ENCODE data around the gene HDAC4.

HDAC4 gene

DNA sequence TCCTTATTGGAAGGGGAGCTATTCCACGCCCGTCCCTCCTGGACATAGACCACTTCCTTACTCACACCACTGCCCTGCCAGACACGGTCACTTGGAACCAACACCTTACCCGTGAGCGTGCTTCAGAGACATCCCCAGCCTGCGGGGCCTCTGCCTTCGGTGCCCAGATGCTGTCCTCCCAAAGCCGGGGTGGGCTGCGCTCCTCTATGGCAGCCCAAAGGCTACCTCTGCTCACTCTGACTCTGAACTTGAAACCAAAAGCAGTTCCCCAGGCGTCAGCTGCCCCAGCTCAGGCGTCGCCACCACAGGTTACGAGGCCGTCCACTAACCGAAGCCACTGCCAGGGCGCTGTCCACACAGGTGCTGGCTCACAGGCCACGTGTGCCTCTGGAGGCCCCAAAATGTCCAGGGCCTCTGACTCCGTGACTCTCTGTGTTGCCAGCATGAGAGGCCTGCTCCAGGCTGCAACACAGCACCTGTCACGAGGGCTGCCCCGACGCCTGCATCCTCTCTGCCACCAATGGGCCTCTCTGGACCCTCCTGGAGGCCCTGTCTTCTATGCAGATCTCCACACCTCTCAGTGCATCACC lies 23.8 kb downstream of the HDAC4 start:
- in situ Hi-C loops (cut with MboI; ENCODE audit: low sequenced_read_pairs, unreplicated experiment), result no loop called here
- no peak for DNase-seq (ENCODE audit: low spot score)
- TF ChIP-seq, protein P1, sequence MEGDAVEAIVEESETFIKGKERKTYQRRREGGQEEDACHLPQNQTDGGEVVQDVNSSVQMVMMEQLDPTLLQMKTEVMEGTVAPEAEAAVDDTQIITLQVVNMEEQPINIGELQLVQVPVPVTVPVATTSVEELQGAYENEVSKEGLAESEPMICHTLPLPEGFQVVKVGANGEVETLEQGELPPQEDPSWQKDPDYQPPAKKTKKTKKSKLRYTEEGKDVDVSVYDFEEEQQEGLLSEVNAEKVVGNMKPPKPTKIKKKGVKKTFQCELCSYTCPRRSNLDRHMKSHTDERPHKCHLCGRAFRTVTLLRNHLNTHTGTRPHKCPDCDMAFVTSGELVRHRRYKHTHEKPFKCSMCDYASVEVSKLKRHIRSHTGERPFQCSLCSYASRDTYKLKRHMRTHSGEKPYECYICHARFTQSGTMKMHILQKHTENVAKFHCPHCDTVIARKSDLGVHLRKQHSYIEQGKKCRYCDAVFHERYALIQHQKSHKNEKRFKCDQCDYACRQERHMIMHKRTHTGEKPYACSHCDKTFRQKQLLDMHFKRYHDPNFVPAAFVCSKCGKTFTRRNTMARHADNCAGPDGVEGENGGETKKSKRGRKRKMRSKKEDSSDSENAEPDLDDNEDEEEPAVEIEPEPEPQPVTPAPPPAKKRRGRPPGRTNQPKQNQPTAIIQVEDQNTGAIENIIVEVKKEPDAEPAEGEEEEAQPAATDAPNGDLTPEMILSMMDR (IDR thresholded peaks at IDR 0.05; ENCODE audit: borderline replicate concordance, control extremely low read depth, extremely low read depth, insufficient read depth, missing control alignments), result no peak

- TF ChIP-seq, protein P1 (IDR thresholded peaks at IDR 0.05; ENCODE audit: borderline replicate concordance, control extremely low read depth, extremely low read depth, insufficient read depth, missing control alignments), result no peak
- DNase-seq (ENCODE audit: low spot score), result no peak
- in situ Hi-C loops (cut with MboI; ENCODE audit: low sequenced_read_pairs, unreplicated experiment), result no loop called here
Observed at GRCh38 chr2:239376351-239376750, 24.5 kb downstream of the HDAC4 start.

GRCh38 chr2:239375278-239376061 lies 25.4 kb downstream of the HDAC4 start:
- TF ChIP-seq, protein P1 (IDR thresholded peaks at IDR 0.05; ENCODE audit: borderline replicate concordance, control extremely low read depth, extremely low read depth, insufficient read depth, missing control alignments), result no peak
- no peak for DNase-seq (ENCODE audit: low spot score)
- in situ Hi-C loops (cut with MboI; ENCODE audit: low sequenced_read_pairs, unreplicated experiment), result no loop called here

GRCh38 chr2:239374896-239375277 lies 25.9 kb downstream of the HDAC4 start:
- in situ Hi-C loops (cut with MboI; ENCODE audit: low sequenced_read_pairs, unreplicated experiment), result no loop called here
- DNase-seq (ENCODE audit: low spot score), result no peak
- TF ChIP-seq, protein P1 (IDR thresholded peaks at IDR 0.05; ENCODE audit: borderline replicate concordance, control extremely low read depth, extremely low read depth, insufficient read depth, missing control alignments), result no peak

GRCh38 chr2:239372835-239373234 lies 28.0 kb downstream of the HDAC4 start:
- DNase-seq (ENCODE audit: low spot score), result no peak
- TF ChIP-seq, protein P1 (IDR thresholded peaks at IDR 0.05; ENCODE audit: borderline replicate concordance, control extremely low read depth, extremely low read depth, insufficient read depth, missing control alignments), result no peak

GRCh38 chr2:239371726-239372686 lies 28.8 kb downstream of the HDAC4 start:
- no peak for DNase-seq (ENCODE audit: low spot score)
- in situ Hi-C loops (cut with MboI; ENCODE audit: low sequenced_read_pairs, unreplicated experiment), result no loop called here
- TF ChIP-seq, protein P1 (IDR thresholded peaks at IDR 0.05; ENCODE audit: borderline replicate concordance, control extremely low read depth, extremely low read depth, insufficient read depth, missing control alignments), result no peak

More at GRCh38 chr2:239372835-239373234, 28.0 kb downstream of the HDAC4 start:
- in situ Hi-C loops (cut with MboI; ENCODE audit: low sequenced_read_pairs, unreplicated experiment), result no loop called here

Measured in GM13976 (cell line).